GM21619 (cell line): ENCODE measurements around the gene FXYD2.
"Not testable (repeated sequence)": the region's sequence is repeated elsewhere in the genome, so short reads cannot be mapped to it uniquely, and the experiment has no call there.

Source experiments
- ATAC-seq: cut with Tn5 transposase; IDR thresholded peaks from one replicate; pipeline ENCODE4 v1.9.1; 2021; ENCODE audit not compliant: unreplicated experiment

FXYD2 gene

DNA sequence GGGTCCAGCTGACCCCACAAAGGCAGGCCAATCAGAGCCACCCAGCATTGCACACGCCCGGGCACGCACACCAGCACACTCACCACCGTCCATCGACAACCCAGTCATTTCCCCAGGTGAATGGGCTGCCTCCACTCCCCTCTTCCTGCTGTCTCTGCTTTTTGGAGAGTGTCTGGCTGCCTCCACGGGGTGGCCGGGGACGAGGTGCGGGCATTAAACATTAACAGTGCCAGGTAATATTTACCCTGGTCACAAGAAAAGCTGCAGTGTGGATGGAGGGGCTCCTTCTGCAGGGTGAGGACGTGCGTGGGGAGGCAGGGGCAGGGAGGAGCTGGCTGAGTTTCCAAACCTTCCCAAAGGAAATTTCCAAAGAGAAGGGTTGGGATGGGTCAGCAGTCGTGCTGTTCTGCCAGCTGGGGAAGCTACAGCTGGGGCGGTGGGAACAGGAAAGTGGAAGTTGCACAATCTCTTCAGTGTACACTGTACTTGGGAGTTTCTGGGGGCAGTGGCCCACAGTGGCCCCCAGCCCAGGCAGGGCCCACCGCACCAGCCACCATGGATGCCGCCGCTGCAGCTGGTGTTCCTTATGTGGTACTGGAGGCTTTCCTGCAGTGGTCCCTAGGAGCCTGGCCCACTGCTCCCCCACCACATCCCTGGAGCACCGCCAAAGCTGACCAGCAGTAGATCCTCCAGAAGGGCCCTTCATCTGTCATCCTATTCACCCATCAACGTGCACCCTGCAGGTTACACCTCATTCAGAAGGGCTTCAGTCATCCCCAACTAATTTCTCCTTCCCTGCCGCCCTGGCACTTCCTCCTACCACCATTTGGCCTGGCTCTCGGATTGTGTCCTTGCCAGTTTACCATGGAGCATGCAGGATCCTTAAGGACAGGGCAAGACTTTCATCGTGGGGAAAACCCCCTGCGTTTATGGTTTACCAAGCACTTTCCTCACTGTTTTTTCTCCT is at the start of gene FXYD2:
Gene FXYD2, minus strand, starts transcription at position 174 of the 967 bp plus-strand sequence. Its CDS starts 66 bp downstream, at position 108.
- no peak for ATAC-seq

- no peak for ATAC-seq
Measured at GRCh38 chr11:117873828-117874125, 49.2 kb upstream of the FXYD2 start.

- no peak for ATAC-seq
Measured at GRCh38 chr11:117872975-117873827, 48.7 kb upstream of the FXYD2 start.

DNA sequence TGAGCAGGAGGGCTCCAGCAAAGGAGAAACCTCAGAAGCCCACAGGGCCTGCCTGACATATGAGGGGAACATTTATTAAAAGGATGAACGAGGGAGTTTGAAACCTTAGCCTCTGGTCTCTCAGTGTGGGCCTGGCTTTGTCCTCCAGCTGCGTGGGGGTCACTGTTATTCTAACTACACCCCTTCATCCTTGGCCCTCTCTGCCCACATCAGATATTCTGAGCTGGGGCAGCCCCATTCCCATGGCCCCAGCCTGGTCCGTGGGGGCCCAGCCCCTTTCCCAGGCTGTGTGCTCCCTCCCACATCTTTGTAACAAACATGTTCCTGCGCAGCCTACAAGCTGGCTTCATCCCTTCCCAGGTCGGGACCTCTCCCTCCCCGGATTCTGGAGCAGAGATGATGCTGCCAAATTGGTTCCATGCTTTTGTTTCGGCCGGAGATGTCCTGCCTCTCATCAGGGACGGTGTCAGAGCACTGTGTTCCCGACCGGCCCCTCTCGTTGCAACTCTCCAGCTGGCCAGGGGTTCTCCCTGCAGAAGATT is 47.9 kb upstream of the FXYD2 start:
- no peak for ATAC-seq

DNA sequence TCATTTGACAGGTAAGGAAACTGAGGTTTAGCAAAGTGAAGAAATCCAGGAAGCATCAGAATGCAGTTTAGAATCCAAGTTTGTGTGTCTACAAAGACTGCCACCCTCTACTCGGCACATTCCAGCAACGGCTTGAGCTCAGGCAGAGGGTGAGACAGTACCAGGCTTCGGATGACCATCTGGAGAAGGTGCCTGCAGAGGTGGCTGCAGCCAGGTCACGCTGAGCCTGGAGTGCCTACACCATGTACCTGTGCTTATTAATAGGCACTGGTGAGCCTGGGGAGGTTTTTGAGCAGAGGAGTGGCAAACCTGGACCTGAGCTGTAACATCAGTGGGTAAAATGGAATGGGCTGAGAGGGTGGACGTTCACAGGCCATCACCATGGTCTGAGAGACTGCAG is 47.2 kb upstream of the FXYD2 start:
- no peak for ATAC-seq

- no peak for ATAC-seq
Measured at GRCh38 chr11:117871160-117871559, 46.6 kb upstream of the FXYD2 start.

- ATAC-seq = no peak
Measured at GRCh38 chr11:117870103-117870952, 45.8 kb upstream of the FXYD2 start.

- ATAC-seq = no peak
Measured at GRCh38 chr11:117869604-117870003, 45.1 kb upstream of the FXYD2 start.

DNA sequence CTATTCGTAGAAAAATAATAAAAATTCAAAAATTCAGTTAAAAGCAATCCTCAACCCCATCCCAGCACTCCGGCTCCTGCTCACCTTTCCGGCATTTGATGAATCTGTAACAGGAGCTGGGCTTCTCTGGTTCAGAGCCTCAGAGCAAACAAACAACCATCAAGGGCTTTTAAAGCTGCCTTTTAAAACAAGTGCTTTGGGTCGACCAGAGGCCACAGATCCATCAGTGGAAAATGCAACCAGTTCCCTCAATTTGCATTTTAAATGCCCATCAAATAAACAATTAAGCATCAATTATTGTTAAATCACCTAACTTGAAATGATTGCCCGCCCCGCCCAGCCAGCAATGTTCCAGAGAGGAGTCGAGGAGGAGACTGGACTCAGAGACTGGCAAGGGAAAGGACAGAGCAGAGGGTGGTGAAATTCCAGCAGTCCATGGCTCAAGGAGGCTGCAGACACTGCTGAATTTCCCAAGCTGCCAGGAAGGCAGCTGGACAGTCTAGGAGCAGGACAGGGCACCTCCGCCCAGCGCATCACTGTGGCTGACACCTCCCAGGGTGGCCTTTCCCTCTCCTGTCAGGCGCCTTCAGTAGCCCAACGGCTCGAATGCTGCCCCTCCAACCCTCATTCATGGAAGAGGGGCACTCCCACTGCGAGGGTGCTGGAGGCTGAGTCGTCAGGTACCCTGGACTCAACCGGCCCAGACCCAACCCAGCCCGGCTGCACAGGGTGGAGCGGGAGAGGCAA is 44.4 kb upstream of the FXYD2 start:
- ATAC-seq = no peak

DNA sequence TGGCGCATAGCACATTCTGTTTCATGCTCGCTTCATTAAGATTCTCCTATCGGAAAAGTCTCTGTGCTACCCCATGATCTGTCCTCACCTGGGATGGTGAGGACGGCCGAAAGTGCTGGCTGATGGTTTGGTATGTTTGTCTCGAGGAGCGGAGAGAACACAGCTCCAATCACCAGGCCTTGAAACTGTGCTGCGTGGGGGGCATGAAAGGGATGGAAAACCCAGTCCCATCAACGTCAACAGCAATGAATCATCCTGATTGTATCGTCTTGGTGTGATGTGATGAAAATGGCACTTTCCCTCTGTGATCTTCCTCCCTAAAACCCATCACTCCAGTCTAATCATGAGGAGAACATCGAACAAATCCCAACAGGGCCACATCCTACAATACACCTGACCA is 43.5 kb upstream of the FXYD2 start:
- no peak for ATAC-seq

GRCh38 chr11:117866526-117866925 is 42.0 kb upstream of the FXYD2 start:
- no peak for ATAC-seq

GRCh38 chr11:117865546-117865945 is 41.0 kb upstream of the FXYD2 start:
- not testable (repeated sequence) for ATAC-seq

DNA sequence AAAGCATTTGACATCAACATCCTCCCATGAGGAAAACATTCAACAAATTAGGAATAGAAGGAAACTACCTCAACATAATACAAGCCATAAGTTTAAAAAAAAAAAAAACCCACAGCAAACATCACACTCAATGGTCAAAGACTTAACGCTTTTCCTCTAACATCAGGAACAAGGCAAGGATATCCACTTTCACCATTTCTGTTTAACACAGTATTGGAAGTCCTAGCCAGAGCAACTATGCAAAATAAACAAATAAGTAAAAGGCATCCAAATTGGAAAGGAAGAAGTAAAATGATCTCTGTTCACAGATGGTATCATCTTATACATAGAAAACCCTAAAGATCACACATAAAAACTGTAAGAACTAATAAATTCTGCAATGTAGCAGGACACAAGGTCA is 38.8 kb upstream of the FXYD2 start:
- ATAC-seq = no peak

DNA sequence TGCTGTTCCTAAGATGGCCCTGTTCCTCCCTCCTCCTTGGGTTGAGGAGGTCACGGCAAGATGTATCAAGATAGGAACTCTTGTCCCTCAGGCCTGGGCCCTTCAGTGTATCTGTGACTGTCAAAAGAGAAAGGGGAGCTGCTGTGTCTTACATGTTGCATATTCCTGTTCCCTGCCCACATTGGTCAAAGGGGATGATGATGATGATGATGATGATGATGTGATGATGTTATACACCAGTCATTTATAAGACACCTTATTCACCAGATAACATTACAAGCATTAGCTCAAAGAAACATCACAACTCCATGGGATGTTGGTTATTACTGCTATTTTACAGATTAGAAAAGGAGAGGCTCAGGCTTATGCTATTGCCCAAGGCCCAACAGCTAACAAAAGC is 38.2 kb upstream of the FXYD2 start:
- ATAC-seq = no peak

DNA sequence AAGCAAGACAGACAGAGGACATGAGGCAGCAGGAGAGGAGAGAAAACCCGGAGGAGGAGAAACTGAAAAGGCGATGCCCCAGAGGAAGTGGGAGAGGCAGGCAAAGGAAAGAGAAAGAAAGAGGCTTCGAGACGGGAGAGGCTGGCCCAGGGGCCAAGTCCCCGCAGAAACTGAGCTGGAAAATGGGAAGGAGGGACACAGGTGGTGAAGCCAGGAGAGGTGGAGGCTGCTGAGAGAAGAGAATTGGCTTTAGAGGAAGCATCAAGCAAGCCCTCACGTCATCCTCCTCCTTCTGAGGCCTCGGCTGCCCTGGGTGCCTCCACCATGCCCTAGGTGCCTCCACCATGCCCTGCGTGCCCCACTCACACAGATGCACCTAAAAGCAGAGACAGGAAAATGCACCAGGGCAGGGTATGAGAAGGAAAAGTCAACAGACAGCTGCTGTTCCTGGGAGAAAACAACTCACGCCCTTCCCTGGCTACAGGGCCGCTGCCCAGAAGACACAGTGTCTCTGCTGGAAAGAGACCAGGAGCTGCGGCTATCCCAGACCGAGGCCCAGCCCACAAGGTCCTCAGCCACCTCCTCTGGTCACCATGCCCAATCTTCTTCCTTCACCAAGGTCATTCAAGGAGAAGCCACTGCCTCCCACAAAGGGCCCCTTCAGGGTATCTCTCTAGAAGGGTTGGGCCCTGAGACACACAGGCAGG is 37.6 kb upstream of the FXYD2 start:
- no peak for ATAC-seq

DNA sequence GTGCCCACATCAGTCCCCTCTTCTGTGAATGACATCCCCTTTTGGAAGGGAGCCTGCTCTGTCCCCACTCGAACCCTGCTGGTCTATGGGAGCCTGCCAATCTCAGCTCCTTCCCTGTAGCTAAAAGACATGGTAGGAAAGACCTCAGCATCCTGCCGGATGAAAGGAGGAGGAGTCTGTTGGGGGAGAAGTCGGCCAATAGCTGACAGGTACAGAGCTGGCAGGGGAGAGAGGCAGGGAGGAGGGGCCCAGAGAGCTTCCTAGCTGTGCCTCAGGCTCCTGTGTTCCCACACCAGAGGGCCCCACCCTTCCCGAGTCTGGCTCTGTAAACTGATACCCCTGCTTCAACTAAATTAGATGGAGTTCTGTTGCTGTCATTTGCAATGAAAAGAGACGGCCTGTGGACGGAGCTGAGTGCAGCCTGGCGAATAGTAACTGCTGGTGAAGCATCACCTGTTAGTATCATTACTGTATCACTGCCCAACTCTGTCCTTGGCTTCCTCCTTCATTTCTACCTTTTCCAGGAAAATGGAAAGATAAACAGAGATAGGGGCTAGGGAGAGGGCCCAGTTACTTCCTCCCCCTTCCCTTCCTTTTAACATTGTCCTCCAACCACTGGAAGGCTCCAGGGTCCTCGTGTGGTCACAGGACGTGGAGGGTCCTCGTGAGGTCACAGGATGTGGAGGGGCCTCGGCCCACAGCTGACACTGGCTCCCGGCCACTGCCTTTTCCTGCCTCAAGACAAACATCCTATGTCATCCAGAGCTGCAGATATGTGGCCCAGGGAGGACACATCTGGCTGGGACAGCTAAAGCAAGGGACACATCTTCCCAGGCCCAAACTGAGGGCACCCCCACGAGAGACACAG is 36.8 kb upstream of the FXYD2 start:
- no peak for ATAC-seq

- no peak for ATAC-seq
Measured at GRCh38 chr11:117860139-117860538, 35.6 kb upstream of the FXYD2 start.

- no peak for ATAC-seq
Measured at GRCh38 chr11:117859488-117860112, 35.1 kb upstream of the FXYD2 start.
